GM18505 (cell line): Measurements from ENCODE around the gene TNS3.

ENCODE experiments used
- ATAC-seq: cut with Tn5 transposase; IDR thresholded peaks from one replicate; pipeline ENCODE4 v1.9.1; 2021; ENCODE audit not compliant: unreplicated experiment
- POLR2A ChIP-seq: IDR thresholded peaks from 4 replicates; pipeline ENCODE4 v1.6.1; 2011; ENCODE audit warnings: borderline replicate concordance; ENCODE audit not compliant: insufficient read depth, insufficient read length; ENCODE audit errors: extremely low read depth

Gene TNS3

DNA sequence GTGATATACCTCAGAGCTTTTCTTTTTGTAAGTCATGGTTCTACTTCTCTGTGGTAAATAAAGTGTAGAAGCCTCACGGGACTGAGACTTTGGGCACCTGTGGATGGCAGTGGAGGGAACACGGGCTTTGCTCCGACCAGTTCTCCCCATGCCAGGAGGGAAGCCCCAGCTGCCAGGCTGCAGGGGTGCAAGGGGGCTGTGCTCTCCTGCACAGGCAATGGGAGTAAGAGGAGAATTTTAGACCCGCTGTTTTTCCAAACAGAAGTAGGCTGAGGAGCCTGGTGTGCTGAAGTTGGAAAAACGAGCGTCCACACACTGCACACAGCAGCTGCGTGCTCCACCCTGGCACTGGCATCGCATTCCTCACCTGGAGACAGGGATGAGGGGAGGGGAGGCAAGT is 282.4 kb downstream of the TNS3 start:
- no peak for ATAC-seq
- no peak for TF ChIP-seq POLR2A

- ATAC-seq, result no peak
- TF ChIP-seq POLR2A, result no peak
Observed at GRCh38 chr7:47298636-47299035, 283.3 kb downstream of the TNS3 start.

DNA sequence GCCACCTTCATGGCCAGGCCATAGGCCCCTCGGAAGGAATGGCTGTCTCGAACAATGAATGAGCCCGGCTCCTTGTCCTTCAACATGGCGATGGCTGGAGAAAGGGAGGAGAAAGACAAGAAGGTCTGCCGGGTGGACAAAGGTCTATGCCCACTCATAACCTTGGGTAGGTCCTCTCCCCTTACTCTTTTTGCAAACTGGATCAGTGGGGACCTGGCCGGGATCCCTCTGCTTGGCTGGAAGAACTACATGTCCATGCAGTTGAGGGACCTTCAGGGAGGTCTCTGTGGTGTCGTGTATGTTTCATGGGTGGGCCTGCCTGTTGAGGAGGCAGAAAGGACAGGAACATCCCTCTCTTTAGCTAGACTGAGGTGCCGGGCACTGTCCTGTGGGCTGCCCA is 284.8 kb downstream of the TNS3 start:
- TF ChIP-seq POLR2A, result no peak
- no peak for ATAC-seq

GRCh38 chr7:47295606-47296005 is 286.3 kb downstream of the TNS3 start:
- no peak for TF ChIP-seq POLR2A

DNA sequence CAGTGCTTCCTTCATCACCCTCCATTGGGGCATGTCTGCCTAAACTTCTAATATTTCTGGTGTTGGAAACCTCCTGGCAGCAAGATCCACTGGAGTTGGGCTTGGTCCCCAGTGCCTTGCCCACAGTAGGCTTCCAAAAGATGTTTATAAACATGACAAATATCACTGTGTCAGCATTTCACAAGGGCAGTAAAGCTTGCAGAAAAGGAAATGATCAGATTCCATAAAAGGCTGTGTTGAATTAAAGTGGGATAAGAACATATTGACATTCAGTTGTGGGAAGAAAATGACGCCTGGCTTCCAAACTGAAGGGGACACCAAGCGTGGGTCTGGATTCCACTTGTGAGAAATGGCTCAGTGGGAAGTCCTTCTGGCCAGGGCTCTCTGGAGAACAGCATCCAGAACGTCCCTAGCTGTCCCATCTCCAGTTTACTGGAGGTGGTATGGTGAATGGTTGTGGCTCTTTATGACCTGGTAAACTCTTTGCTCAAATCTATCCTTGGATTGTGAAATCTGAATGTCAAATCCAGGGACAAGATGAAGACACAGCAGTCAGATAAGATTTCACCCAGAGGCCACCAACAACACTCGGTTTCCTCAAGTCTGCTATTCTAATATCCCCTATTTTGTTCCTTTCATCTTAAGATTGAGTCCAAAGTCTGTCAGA is 287.2 kb downstream of the TNS3 start:
- ATAC-seq, result no peak
- TF ChIP-seq POLR2A, result no peak

More at GRCh38 chr7:47295606-47296005, 286.3 kb downstream of the TNS3 start:
- no peak for ATAC-seq

GRCh38 chr7:47293884-47294555 is 287.9 kb downstream of the TNS3 start:
- ATAC-seq, result no peak
- no peak for TF ChIP-seq POLR2A

DNA sequence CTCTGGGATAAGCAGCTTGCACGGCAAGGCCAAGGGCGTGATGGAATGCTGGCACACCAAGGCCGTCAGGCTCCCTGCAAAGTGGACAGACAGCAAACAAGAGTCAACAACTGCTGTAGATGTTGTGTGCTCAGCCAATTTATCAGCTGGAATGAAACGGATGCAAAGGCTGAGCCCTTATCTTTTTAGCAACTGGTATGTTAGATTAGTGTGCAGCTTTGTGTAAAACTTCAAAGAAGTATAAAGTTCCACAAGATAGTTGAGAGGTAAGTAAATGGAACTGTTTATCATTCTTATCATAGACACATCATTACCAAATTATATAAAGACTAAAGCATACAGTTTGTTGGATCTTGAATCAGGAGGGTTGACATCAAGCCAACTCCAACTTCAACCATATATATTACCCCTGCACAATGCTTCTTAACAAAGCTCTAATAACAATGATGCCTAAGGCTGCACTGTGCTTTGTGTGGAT is 289.0 kb downstream of the TNS3 start:
- no peak for TF ChIP-seq POLR2A
- no peak for ATAC-seq

GRCh38 chr7:47291461-47292081 is 290.3 kb downstream of the TNS3 start:
- no peak for TF ChIP-seq POLR2A
- peak; percentile 98 for ATAC-seq

DNA sequence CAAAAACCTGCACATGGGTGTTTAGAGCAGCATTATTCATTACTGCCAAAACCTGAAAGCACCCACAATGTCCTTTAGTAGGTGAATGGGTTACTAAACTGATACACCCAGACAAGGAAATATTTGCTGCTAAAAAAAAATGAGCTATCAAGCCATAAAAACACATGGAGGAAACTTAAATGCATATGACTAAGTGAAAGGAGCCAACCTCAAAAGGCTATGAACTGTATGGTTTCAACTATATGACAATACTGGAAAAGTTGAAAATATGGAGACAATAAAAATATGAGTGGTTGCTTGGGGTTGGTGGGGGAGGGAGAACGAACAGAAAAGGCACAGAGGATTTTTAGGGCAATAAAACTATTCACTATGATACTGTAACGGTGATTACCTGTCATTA is 291.0 kb downstream of the TNS3 start:
- ATAC-seq, result no peak

GRCh38 chr7:47290466-47290865 is 291.4 kb downstream of the TNS3 start:
- no peak for TF ChIP-seq POLR2A
- no peak for ATAC-seq

More for the DNA sequence above, 291.0 kb downstream of the TNS3 start:
- no peak for TF ChIP-seq POLR2A

- no peak for ATAC-seq
- TF ChIP-seq POLR2A, result no peak
Observed at GRCh38 chr7:47288060-47288459, 293.9 kb downstream of the TNS3 start.

GRCh38 chr7:47285860-47286491 is 295.9 kb downstream of the TNS3 start:
- no peak for ATAC-seq
- TF ChIP-seq POLR2A, result no peak
